ENCODE data around the gene HELZ. TPM values are rescaled to one million over a fixed set of nuclear protein-coding genes. Genes with fewer than 3 reads are reported as not detected.
"Not testable (repeated sequence)": the region's sequence is repeated elsewhere in the genome, so short reads cannot be mapped to it uniquely, and the experiment has no call there.

Gene HELZ
- total RNA-seq, 1 donor from 2014 or later, result 74.7 TPM

DNA sequence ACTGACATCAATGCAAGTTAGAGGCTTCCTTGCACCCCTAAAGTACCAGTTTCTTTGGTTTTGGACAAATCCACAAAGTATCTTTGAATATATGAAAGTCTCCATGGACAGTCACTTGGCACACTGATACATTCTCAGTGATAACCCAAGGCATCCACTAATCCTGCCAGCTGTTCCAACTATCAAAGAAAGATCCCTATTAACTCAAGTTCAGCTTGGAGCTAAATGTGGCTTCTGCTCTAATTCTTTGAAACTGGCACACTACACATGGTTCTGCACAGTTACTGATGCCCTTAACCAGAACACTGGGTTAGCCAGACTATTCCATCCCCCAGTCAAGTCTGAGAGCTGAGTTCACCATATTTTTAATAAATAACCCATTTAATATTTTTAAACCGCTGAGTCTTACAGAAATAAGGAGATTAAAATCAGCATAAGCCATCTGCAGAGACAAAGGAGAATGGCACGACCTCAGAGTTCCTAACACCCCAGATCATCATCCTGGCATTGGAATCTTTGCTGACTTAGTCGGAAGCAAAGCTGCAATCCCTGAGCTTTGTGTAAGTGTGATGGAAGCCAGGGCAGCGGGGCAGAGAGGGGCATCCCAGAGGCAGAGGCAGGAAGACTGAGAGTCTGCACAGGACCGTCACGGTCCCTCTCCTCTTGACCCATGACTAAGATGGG is 194.4 kb downstream of the HELZ start:
- peaks cover 3% of the 10 kb centered on the region for H3K27me3 Mint-ChIP-seq
- intact Hi-C loops (cut with micrococcal nuclease), result no loop called here
- H3K4me3 Mint-ChIP-seq, result no peak overlapping the region
- DNase-seq, result no peak
- H3K36me3 Mint-ChIP-seq (ENCODE audit: low read depth), result no peaks in the 10 kb centered on the region
- H3K27ac Mint-ChIP-seq, result no peak overlapping the region
- no peaks in the 10 kb centered on the region for H3K4me1 Mint-ChIP-seq
- H3K9me3 Mint-ChIP-seq, result peaks cover 12% of the 10 kb centered on the region

DNA sequence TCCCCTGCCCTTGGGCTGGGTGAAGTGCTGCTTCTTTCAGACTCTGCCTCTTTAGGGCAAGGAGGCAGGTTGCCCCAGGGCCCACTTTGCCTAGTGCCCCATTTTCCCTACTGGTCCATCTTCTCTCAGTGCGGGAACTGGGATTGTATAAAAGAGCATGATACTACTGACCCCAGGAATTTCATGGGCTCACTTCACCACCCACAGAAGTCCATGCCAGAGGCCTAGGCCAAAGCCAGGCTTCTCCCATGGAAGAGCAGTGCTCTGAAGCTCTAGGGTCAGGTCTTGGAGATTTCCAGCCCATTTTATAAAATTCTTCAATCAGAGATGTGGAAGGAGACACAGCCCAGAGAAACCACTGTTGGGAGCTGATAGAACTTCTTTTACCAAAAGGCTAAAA is 194.9 kb downstream of the HELZ start:
- no peaks in the 10 kb centered on the region for H3K36me3 Mint-ChIP-seq (ENCODE audit: low read depth)
- H3K27ac Mint-ChIP-seq, result no peak overlapping the region
- no peak for DNase-seq
- H3K4me3 Mint-ChIP-seq, result no peak overlapping the region
- H3K9me3 Mint-ChIP-seq, result peaks cover 12% of the 10 kb centered on the region
- intact Hi-C loops (cut with micrococcal nuclease), result no loop called here
- no peaks in the 10 kb centered on the region for H3K4me1 Mint-ChIP-seq
- peaks cover 3% of the 10 kb centered on the region for H3K27me3 Mint-ChIP-seq

- Mint-ChIP-seq H3K4me3 (no peak overlapping the region), H3K27me3 (peaks cover 3% of the 10 kb centered on the region), H3K27ac (no peak overlapping the region), H3K9me3 (peaks cover 12% of the 10 kb centered on the region), H3K4me1 (no peaks in the 10 kb centered on the region), H3K36me3 (ENCODE audit: low read depth) (no peaks in the 10 kb centered on the region)
- no peak for DNase-seq
- intact Hi-C loops (cut with micrococcal nuclease), result no loop called here
Observed at GRCh38 chr17:67049025-67049739, 195.8 kb downstream of the HELZ start.

DNA sequence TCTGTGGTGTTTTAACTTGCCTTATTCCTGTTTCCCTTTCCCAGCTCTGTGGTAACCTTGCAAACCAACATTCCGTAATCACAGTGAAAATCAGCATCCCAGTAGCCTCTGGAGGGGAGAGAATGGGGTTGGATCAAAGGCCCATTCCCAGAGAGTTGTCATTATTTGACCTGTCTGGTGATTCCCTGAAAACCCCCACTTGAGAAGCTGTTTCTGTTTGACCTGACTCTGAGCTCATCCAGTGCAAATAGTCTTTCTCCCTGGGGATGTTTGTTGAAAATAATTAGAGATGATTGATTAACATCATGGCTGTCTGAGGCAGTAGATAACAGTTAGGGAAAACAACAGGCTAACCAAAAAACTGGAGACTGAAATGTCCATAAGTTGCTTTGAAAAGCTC is 197.6 kb downstream of the HELZ start:
- DNase-seq, result no peak
- peaks cover 3% of the 10 kb centered on the region for H3K27me3 Mint-ChIP-seq
- intact Hi-C loops (cut with micrococcal nuclease), result no loop called here
- no peak overlapping the region for H3K4me3 Mint-ChIP-seq
- peaks cover 12% of the 10 kb centered on the region for H3K9me3 Mint-ChIP-seq
- H3K36me3 Mint-ChIP-seq (ENCODE audit: low read depth), result no peaks in the 10 kb centered on the region
- H3K27ac Mint-ChIP-seq, result no peak overlapping the region
- H3K4me1 Mint-ChIP-seq, result no peaks in the 10 kb centered on the region

DNA sequence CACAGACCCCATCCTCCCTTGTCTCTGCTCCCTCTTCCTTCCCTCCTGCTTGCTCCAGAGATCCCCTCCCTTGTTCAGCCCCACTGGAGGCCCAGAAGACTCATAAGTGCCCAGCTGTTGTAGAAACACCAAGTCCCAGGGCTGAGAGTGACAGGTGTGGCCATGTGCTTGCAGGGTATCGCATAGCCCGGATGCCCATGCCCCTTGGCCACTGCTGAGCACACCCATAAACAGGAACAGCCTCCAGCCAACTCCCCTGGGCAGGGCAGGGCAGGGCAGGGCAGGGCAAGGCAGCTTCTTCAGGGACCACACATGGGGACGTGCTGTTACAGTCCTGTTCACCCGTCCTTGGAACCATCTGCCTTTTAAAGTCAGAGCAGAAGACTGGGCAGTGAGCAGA is 198.6 kb downstream of the HELZ start:
- intact Hi-C loops (cut with micrococcal nuclease), result no loop called here
- no peak overlapping the region for H3K27ac Mint-ChIP-seq
- no peaks in the 10 kb centered on the region for H3K36me3 Mint-ChIP-seq (ENCODE audit: low read depth)
- no peaks in the 10 kb centered on the region for H3K4me1 Mint-ChIP-seq
- H3K27me3 Mint-ChIP-seq, result no peaks in the 10 kb centered on the region
- no peak for DNase-seq
- H3K9me3 Mint-ChIP-seq, result peaks cover 12% of the 10 kb centered on the region
- no peak overlapping the region for H3K4me3 Mint-ChIP-seq

GRCh38 chr17:67044940-67045339 is 200.1 kb downstream of the HELZ start:
- Mint-ChIP-seq H3K9me3 (peaks cover 9% of the 10 kb centered on the region), H3K27ac (no peak overlapping the region), H3K4me3 (no peak overlapping the region), H3K4me1 (no peaks in the 10 kb centered on the region), H3K36me3 (ENCODE audit: low read depth) (no peaks in the 10 kb centered on the region), H3K27me3 (peaks cover 3% of the 10 kb centered on the region)
- no peak for DNase-seq
- intact Hi-C loops (cut with micrococcal nuclease), result no loop called here

- peaks cover 8% of the 10 kb centered on the region for H3K9me3 Mint-ChIP-seq
- DNase-seq, result no peak
- no peak within 1 kb of the TSS for H3K27ac Mint-ChIP-seq
- no peak within 1 kb of the TSS for H3K4me3 Mint-ChIP-seq
- peaks cover 3% of the 10 kb centered on the region for H3K27me3 Mint-ChIP-seq
- no peaks in the 10 kb centered on the region for H3K4me1 Mint-ChIP-seq
- intact Hi-C loops (cut with micrococcal nuclease), result no loop called here
- no peaks in the 10 kb centered on the region for H3K36me3 Mint-ChIP-seq (ENCODE audit: low read depth)
Observed at GRCh38 chr17:67044016-67044772, 200.8 kb downstream of the HELZ start, which contains the start of gene CACNG1. Gene CACNG1 (plus strand): TSS chr17:67044554. CDS start chr17:67044661, 107 bp downstream.

DNA sequence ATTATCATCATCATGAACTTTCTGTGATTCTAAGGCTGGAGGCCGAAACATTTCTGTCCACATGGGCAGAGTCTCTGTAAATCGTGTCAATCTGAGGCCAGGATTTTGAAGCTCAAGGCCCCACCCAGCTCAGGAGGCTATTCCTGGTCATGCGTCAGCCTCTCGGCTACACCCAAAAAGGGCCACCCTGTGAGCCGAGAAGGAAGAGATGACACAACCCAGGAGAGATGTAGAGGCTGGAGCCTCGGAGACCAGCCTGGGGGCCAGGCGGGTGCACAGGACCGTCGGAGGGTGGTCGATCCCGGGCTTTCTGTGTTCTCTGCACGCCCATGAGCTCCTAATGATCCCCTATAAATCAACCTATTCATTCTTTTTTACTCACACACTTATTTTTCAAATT is 201.7 kb downstream of the HELZ start:
- no peak for DNase-seq
- Mint-ChIP-seq H3K27me3 (peaks cover 5% of the 10 kb centered on the region), H3K4me1 (no peaks in the 10 kb centered on the region), H3K4me3 (no peak overlapping the region), H3K36me3 (ENCODE audit: low read depth) (no peaks in the 10 kb centered on the region), H3K9me3 (no peaks in the 10 kb centered on the region), H3K27ac (no peak overlapping the region)
- intact Hi-C loops (cut with micrococcal nuclease), result no loop called here

DNA sequence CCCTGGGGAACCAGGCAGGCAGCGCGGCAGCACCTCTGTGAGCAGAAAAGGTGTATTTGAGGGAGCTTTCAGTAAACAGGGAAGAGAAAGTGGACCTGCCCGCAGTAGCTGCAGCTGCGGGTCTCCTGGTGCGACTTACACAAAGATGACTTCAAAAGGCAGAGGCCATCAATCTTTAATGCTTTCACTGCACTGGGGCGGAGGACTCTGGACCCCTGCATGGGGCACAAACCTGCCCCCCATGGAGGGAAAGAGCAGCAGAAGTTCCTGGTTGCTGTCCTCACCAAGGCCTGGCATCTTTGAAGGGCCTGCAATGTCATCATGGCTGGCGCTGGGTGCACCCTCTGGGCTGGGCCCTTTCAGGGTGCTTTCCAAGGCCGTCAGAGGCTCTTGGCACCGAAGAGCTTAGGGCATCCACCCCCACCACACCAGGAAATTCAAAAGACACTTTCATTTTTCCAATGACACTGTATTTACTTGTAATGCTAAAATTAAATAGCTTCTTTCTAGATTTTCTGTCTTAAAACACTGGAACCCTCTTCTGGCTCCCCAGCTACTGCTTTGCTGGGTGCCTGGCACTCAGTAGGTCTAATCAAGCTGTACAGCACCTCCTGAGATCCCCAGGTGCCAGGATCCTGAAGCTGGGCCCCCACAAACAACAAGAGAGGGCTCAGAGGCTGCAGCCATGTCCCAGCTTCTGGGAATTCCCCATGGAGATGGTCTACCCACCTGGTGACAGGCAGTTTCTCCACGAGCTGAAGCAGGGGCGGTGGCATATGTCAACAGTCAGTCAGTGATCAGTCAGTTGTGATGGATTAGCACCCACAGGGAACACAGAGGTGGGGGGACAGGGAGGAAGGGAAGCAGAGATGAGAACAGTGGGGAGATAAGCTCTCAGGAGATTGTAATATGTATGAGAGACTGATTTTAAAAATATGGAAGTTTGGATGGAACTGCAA is 202.8 kb downstream of the HELZ start:
- Mint-ChIP-seq H3K9me3 (no peaks in the 10 kb centered on the region), H3K4me3 (no peak overlapping the region), H3K27me3 (peaks cover 9% of the 10 kb centered on the region), H3K4me1 (no peaks in the 10 kb centered on the region), H3K27ac (no peak overlapping the region), H3K36me3 (ENCODE audit: low read depth) (no peaks in the 10 kb centered on the region)
- intact Hi-C loops (cut with micrococcal nuclease), result no loop called here
- no peak for DNase-seq

DNA sequence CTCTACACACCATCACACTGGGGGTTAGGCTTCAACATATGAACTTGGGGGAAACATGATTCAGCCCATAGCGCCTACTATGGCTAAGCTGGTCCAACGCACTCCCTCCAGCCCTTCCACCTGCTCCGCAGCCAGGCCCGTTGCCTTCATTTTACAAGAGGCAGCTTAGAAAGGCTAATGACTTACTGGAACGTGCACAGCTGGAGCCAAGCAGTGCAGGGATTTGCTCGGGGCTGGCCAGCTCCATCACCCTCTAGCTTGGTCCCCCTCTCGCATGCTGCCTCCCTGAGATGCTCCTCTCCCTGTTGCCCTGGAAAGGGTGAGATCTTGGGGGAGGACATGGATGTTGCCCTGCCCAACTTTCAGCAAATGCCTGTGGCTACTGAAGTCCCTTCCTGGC is 203.5 kb downstream of the HELZ start:
- Mint-ChIP-seq H3K4me1 (no peaks in the 10 kb centered on the region), H3K27ac (no peak overlapping the region), H3K9me3 (no peaks in the 10 kb centered on the region), H3K27me3 (peaks cover 9% of the 10 kb centered on the region), H3K4me3 (no peak overlapping the region), H3K36me3 (ENCODE audit: low read depth) (no peaks in the 10 kb centered on the region)
- no peak for DNase-seq
- intact Hi-C loops (cut with micrococcal nuclease), result no loop called here

DNA sequence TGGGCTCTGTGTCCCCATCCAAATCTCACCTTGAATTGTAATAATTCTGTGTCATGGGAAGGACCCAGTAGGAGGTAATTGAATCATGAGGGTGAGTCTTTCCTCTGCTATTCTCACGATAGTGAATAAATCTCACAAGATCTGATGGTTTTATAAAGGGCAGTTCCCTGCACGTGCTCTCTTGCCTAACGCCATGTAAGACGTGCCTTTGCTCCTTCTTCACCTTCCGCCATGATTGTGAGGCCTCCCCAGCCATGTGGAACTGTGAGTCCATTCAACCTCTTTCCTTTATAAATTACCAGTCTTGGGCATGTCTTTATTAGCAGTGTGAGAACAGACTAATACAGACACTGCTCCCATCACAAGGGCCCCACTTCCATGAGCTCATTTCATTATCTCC is 203.9 kb downstream of the HELZ start:
- H3K9me3 Mint-ChIP-seq; DNase-seq; H3K4me3 Mint-ChIP-seq; H3K27me3 Mint-ChIP-seq; H3K4me1 Mint-ChIP-seq; H3K27ac Mint-ChIP-seq; intact Hi-C loops (cut with micrococcal nuclease); H3K36me3 Mint-ChIP-seq (ENCODE audit: low read depth): not testable (repeated sequence)

GRCh38 chr17:67040652-67041051 is 204.3 kb downstream of the HELZ start:
- intact Hi-C loops (cut with micrococcal nuclease), result no loop called here
- Mint-ChIP-seq H3K9me3 (no peaks in the 10 kb centered on the region), H3K27me3 (peaks cover 9% of the 10 kb centered on the region), H3K27ac (no peak overlapping the region), H3K36me3 (ENCODE audit: low read depth) (no peaks in the 10 kb centered on the region), H3K4me3 (no peak overlapping the region), H3K4me1 (peaks cover 2% of the 10 kb centered on the region)
- no peak for DNase-seq

GRCh38 chr17:67038861-67039365 is 206.1 kb downstream of the HELZ start:
- Mint-ChIP-seq H3K4me1 (peaks cover 4% of the 10 kb centered on the region), H3K27ac (no peak overlapping the region), H3K9me3 (no peaks in the 10 kb centered on the region), H3K27me3 (peaks cover 9% of the 10 kb centered on the region), H3K4me3 (no peak overlapping the region), H3K36me3 (ENCODE audit: low read depth) (no peaks in the 10 kb centered on the region)
- DNase-seq, result no peak
- intact Hi-C loops (cut with micrococcal nuclease), result no loop called here
